Neural cell (in vitro differentiated cells): ENCODE data around the gene CASKIN2. TPM values are rescaled to one million over a fixed set of nuclear protein-coding genes. Genes with fewer than 3 reads are reported as not detected.

ENCODE experiments used
- H2AFZ ChIP-seq: fragments of 200-600, 300-800 bp; sonication (generic), shearing (Covaris generic); 2 replicates; pipeline ENCODE4 v1.6.0; 2014; ENCODE audit warnings: low read depth, mild to moderate bottlenecking, antibody characterized with exemption, low read length, moderate library complexity
- H3F3A ChIP-seq: fragments of 200-600 bp; shearing (Covaris generic); 2 replicates; pipeline ENCODE4 v1.6.1; 2016; ENCODE audit warnings: mild to moderate bottlenecking, moderate library complexity, mixed read lengths, antibody characterized with exemption, low read length; ENCODE audit not compliant: insufficient read depth, poor library complexity, severe bottlenecking
- H3K27ac ChIP-seq: fragments of 200-600, 300-800 bp; sonication (generic), shearing (Covaris generic); 2 replicates; pipeline ENCODE4 v1.5.1; 2014; ENCODE audit warnings: mild to moderate bottlenecking, low read length, moderate library complexity
- H3K27me3 ChIP-seq: fragments of 300-800, 200-600 bp; sonication (generic), shearing (Covaris generic); 2 replicates; pipeline ENCODE4 v1.6.0; 2014; ENCODE audit warnings: mild to moderate bottlenecking, low read depth, low read length, moderate library complexity; ENCODE audit not compliant: insufficient read depth
- H3K36me3 ChIP-seq: fragments of 300-800, 200-600 bp; sonication (generic), shearing (Covaris generic); 2 replicates; pipeline ENCODE4 v1.5.1; 2014; ENCODE audit warnings: mild to moderate bottlenecking, antibody characterized with exemption, low read length, moderate library complexity; ENCODE audit not compliant: insufficient read depth
- H3K4me2 ChIP-seq: fragments of 300-800, 200-600 bp; sonication (generic), shearing (Covaris generic); 2 replicates; pipeline ENCODE4 v1.6.0; 2014; ENCODE audit warnings: mild to moderate bottlenecking, low read length
- H3K4me3 ChIP-seq: fragments of 300-800, 200-600 bp; sonication (generic), shearing (Covaris generic); 2 replicates; pipeline ENCODE4 v1.5.1; 2014; ENCODE audit warnings: mild to moderate bottlenecking, low read length, moderate library complexity
- H3K79me2 ChIP-seq: fragments of 200-600 bp; shearing (Covaris generic); replicated peaks from 2 replicates; pipeline ENCODE4 v1.6.0; 2014; ENCODE audit warnings: mild to moderate bottlenecking, low read length, moderate library complexity; ENCODE audit not compliant: insufficient read depth
- H3K9ac ChIP-seq: fragments of 300-800, 200-600 bp; sonication (generic), shearing (Covaris generic); 2 replicates; pipeline ENCODE4 v1.6.1; 2016; ENCODE audit warnings: mild to moderate bottlenecking, low read length, mixed read lengths
- H3K9me2 ChIP-seq: fragments of 200-600 bp; shearing (Covaris generic); 2 replicates; pipeline ENCODE4 v1.6.1; 2016; ENCODE audit warnings: mild to moderate bottlenecking, low read length, mixed read lengths; ENCODE audit not compliant: insufficient read depth
- H3K9me3 ChIP-seq: fragments of 200-600, 300-800 bp; sonication (generic), shearing (Covaris generic); 2 replicates; pipeline ENCODE4 v1.6.1; 2016; ENCODE audit warnings: mild to moderate bottlenecking, mixed run types, low read length, moderate library complexity, mixed read lengths
- H4K20me1 ChIP-seq: fragments of 200-600 bp; shearing (Covaris generic); 2 replicates; pipeline ENCODE4 v1.6.1; 2016; ENCODE audit warnings: mild to moderate bottlenecking, mixed run types; ENCODE audit not compliant: insufficient read depth
- EP300 ChIP-seq: fragments of 450-650 bp; conservative IDR thresholded peaks from 2 replicates; pipeline ENCODE4 v1.6.1; 2014; ENCODE audit warnings: antibody characterized with exemption, mild to moderate bottlenecking, moderate library complexity; ENCODE audit not compliant: poor library complexity, severe bottlenecking
- EZH2 ChIP-seq: fragments of 200-600, 300-800 bp; shearing (Covaris generic), sonication (generic); IDR thresholded peaks from 2 replicates; pipeline ENCODE4 v1.6.1; 2014; ENCODE audit warnings: antibody characterized with exemption, low read length, borderline replicate concordance, mild to moderate bottlenecking; ENCODE audit not compliant: insufficient read depth, poor library complexity, severe bottlenecking
- MXI1 ChIP-seq: fragments of 450-650 bp; conservative IDR thresholded peaks from 2 replicates; pipeline ENCODE4 v1.6.1; 2014; ENCODE audit warnings: antibody characterized with exemption, mild to moderate bottlenecking; ENCODE audit not compliant: poor library complexity, severe bottlenecking
- POLR2AphosphoS5 ChIP-seq: IDR thresholded peaks from 2 replicates; pipeline ENCODE4 v1.6.1; 2012
- RAD21 ChIP-seq: fragments of 450-650 bp; conservative IDR thresholded peaks from 2 replicates; pipeline ENCODE4 v1.6.1; 2014; ENCODE audit warnings: antibody characterized with exemption, mild to moderate bottlenecking, moderate library complexity
- SMC3 ChIP-seq: fragments of 450-650 bp; conservative IDR thresholded peaks from 2 replicates; pipeline ENCODE4 v1.6.1; 2014; ENCODE audit warnings: antibody characterized with exemption, mild to moderate bottlenecking, moderate library complexity; ENCODE audit not compliant: poor library complexity
- TAF1 ChIP-seq: IDR thresholded peaks from 2 replicates; pipeline ENCODE4 v1.6.1; 2012; ENCODE audit warnings: low read depth
- polyA plus RNA-seq: library from polyadenylated mRNA; depleted of rRNA; stranded (reverse); fragments of >200 nt; gene quantifications from 2 replicates; pipeline ENCODE4 v1.2.3, GENCODE V29; 2014
- TF ChIP-seq, protein P1 (sequence below): IDR thresholded peaks from 2 replicates; pipeline ENCODE4 v1.6.1; 2012; ENCODE audit warnings: borderline replicate concordance
- TF ChIP-seq, protein P2 (sequence below): fragments of 450-650 bp; IDR thresholded peaks from 2 replicates; pipeline ENCODE4 v1.5.1; 2014; ENCODE audit warnings: antibody characterized with exemption, mild to moderate bottlenecking, moderate library complexity; ENCODE audit not compliant: poor library complexity, severe bottlenecking

CASKIN2 gene
- polyA plus RNA-seq, 1 donor from 2014 or later = 2.8 TPM

DNA sequence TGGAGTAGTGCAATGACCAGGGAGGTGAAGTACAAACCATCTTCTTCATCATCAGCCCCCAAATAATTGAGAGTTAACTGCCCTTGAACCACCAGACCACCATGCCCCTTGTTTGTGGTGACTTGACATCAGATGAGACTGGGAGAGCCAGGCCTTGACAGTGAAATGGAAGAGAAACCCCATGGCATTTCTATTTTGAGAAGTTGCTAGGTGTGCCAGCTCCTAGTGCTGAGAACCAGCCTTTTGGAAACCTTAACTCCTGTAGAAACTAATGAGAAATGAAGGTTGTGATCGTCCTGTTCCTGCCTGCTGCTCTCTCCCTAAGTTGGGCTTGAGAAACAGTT, 56.1 kb downstream of the CASKIN2 start:
- H3F3A ChIP-seq = peaks cover 3% of the 10 kb centered on the region
- no peak for TF ChIP-seq POLR2AphosphoS5
- TF ChIP-seq EZH2 = no peak
- no peak for TF ChIP-seq TAF1
- no peak for TF ChIP-seq SMC3
- TF ChIP-seq, protein P1, sequence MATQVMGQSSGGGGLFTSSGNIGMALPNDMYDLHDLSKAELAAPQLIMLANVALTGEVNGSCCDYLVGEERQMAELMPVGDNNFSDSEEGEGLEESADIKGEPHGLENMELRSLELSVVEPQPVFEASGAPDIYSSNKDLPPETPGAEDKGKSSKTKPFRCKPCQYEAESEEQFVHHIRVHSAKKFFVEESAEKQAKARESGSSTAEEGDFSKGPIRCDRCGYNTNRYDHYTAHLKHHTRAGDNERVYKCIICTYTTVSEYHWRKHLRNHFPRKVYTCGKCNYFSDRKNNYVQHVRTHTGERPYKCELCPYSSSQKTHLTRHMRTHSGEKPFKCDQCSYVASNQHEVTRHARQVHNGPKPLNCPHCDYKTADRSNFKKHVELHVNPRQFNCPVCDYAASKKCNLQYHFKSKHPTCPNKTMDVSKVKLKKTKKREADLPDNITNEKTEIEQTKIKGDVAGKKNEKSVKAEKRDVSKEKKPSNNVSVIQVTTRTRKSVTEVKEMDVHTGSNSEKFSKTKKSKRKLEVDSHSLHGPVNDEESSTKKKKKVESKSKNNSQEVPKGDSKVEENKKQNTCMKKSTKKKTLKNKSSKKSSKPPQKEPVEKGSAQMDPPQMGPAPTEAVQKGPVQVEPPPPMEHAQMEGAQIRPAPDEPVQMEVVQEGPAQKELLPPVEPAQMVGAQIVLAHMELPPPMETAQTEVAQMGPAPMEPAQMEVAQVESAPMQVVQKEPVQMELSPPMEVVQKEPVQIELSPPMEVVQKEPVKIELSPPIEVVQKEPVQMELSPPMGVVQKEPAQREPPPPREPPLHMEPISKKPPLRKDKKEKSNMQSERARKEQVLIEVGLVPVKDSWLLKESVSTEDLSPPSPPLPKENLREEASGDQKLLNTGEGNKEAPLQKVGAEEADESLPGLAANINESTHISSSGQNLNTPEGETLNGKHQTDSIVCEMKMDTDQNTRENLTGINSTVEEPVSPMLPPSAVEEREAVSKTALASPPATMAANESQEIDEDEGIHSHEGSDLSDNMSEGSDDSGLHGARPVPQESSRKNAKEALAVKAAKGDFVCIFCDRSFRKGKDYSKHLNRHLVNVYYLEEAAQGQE = no peak
- TF ChIP-seq EP300 = no peak
- TF ChIP-seq MXI1 = no peak
- TF ChIP-seq RAD21 = no peak
- TF ChIP-seq, protein P2, sequence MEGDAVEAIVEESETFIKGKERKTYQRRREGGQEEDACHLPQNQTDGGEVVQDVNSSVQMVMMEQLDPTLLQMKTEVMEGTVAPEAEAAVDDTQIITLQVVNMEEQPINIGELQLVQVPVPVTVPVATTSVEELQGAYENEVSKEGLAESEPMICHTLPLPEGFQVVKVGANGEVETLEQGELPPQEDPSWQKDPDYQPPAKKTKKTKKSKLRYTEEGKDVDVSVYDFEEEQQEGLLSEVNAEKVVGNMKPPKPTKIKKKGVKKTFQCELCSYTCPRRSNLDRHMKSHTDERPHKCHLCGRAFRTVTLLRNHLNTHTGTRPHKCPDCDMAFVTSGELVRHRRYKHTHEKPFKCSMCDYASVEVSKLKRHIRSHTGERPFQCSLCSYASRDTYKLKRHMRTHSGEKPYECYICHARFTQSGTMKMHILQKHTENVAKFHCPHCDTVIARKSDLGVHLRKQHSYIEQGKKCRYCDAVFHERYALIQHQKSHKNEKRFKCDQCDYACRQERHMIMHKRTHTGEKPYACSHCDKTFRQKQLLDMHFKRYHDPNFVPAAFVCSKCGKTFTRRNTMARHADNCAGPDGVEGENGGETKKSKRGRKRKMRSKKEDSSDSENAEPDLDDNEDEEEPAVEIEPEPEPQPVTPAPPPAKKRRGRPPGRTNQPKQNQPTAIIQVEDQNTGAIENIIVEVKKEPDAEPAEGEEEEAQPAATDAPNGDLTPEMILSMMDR = no peak
- no peaks in the 10 kb centered on the region for H3K9me2 ChIP-seq
- H3K36me3 ChIP-seq = no peaks in the 10 kb centered on the region
- H4K20me1 ChIP-seq = no peaks in the 10 kb centered on the region
- H3K9me3 ChIP-seq = no peaks in the 10 kb centered on the region
- no peak overlapping the region for H3K4me2 ChIP-seq
- no peak overlapping the region for H3K4me3 ChIP-seq
- H2AFZ ChIP-seq = no peak overlapping the region
- no peak overlapping the region for H3K27ac ChIP-seq
- no peak overlapping the region for H3K9ac ChIP-seq
- no peaks in the 10 kb centered on the region for H3K27me3 ChIP-seq
- H3K79me2 ChIP-seq = peaks cover 22% of the 10 kb centered on the region

GRCh38 chr17:75457047-75457654, 58.2 kb downstream of the CASKIN2 start:
- H3K36me3 ChIP-seq = no peaks in the 10 kb centered on the region
- H3K9me3 ChIP-seq = no peaks in the 10 kb centered on the region
- peak overlapping the region; percentile 81 for H3K4me2 ChIP-seq
- H3F3A ChIP-seq = peaks cover 3% of the 10 kb centered on the region
- H3K9ac ChIP-seq = peak overlapping the region; percentile 83
- peak overlapping the region; percentile 88 for H2AFZ ChIP-seq
- peaks cover 22% of the 10 kb centered on the region for H3K79me2 ChIP-seq
- H4K20me1 ChIP-seq = no peaks in the 10 kb centered on the region
- H3K27me3 ChIP-seq = no peaks in the 10 kb centered on the region
- peak overlapping the region; percentile 75 for H3K4me3 ChIP-seq
- peak overlapping the region; percentile 86 for H3K27ac ChIP-seq
- TF ChIP-seq, protein P2 = no peak
- TF ChIP-seq MXI1 = peak; percentile 18
- peak; percentile 30 for TF ChIP-seq POLR2AphosphoS5
- H3K9me2 ChIP-seq = no peaks in the 10 kb centered on the region
